ENCODE results near the gene CAPN2.

DNA sequence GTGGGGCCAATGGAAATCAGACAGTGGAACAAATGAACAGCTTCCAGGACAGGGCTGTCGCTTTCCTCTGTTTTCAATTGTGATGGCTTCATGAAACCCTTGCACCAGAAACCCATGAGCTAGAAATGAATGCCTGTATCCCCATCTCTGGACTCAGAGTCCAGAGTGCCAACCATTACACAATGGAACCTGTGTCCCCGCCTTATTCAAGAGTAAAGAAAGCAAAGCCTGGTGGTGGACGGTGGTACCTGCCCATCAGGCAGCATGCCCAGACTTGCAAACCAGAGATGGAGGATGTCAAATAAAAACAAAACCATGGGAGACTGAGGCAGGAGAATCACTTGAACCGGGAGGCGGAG lies 4.4 kb upstream of the CAPN2 start:
- TF ChIP-seq POLR2A (IDR thresholded peaks at IDR 0.05; ENCODE audit: low read depth, low read length) (no peak), TAF1 (IDR thresholded peaks at IDR 0.05; ENCODE audit: borderline replicate concordance, low read depth, low read length) (no peak)

Data from GM12892 (cell line).